NB4 (cell line): ENCODE data around the gene UBR3.

ENCODE experiments used
- CTCF ChIP-seq: IDR thresholded peaks from one replicate; pipeline ENCODE4 v1.5.1; 2012; ENCODE audit warnings: low read depth, low read length
- MYC ChIP-seq: IDR thresholded peaks from 2 replicates; pipeline ENCODE4 v1.6.1; 2011; ENCODE audit warnings: low read depth, low read length
- POLR2A ChIP-seq: IDR thresholded peaks from 2 replicates; pipeline ENCODE4 v1.6.1; 2011; ENCODE audit warnings: mild to moderate bottlenecking; ENCODE audit not compliant: insufficient read length; ENCODE audit errors: extremely low read depth
- TF ChIP-seq, protein P1 (sequence below): IDR thresholded peaks from 2 replicates; pipeline ENCODE4 v1.6.1; 2011; ENCODE audit warnings: low read depth, low read length

- TF ChIP-seq CTCF: no peak
- no peak for TF ChIP-seq MYC
- TF ChIP-seq POLR2A: no peak
- TF ChIP-seq, protein P1, sequence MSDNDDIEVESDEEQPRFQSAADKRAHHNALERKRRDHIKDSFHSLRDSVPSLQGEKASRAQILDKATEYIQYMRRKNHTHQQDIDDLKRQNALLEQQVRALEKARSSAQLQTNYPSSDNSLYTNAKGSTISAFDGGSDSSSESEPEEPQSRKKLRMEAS: no peak
Observed at GRCh38 chr2:169980001-169980400, 152.7 kb downstream of the UBR3 start.
